Central memory CD4-positive, alpha-beta T cell (primary cell): ENCODE data around the gene BOK.
"Not testable (repeated sequence)": the region's sequence is repeated elsewhere in the genome, so short reads cannot be mapped to it uniquely, and the experiment has no call there.

ENCODE experiments used
- DNase-seq: peaks from one replicate; pipeline ENCODE4 v3.0.0; 2022

Gene BOK

GRCh38 chr2:241559323-241560161 lies 997 bp downstream of the BOK start:
- DNase-seq: no peak

DNA sequence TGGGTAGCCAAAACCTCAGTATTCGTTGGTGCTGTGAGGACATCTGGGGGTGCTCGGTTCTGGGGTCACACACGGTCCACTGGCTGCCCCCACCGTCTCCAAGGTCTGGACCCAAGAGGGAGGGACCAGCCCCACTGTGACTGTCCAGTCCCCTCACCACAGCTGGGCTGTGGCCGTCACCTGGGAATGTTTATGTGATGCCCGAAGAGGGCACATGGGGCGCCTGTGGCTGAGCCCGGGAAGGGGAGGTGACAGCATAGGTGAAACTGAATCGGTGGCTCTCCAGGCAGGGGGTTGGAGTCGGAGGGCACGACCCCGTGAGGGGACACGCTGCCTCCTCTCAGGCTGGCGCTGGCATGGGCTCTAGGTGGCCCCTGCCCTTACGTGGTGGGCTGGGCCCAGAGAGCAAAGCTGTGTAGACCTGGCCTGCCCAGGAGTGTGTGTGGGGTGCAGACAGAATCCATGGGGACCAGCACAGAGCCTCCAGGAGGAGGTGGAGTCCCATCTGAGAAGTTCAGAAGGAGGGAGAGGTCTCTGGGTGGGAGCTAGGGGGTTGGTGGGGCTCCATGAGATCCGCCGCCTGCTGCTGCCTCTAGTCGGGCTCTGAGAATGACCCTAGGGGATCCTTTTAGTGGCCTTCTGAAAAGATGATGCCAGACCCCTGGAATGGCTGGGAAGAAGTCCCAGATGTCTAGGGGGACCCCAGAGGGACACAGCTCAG lies 1.8 kb downstream of the BOK start:
- DNase-seq: no peak

DNA sequence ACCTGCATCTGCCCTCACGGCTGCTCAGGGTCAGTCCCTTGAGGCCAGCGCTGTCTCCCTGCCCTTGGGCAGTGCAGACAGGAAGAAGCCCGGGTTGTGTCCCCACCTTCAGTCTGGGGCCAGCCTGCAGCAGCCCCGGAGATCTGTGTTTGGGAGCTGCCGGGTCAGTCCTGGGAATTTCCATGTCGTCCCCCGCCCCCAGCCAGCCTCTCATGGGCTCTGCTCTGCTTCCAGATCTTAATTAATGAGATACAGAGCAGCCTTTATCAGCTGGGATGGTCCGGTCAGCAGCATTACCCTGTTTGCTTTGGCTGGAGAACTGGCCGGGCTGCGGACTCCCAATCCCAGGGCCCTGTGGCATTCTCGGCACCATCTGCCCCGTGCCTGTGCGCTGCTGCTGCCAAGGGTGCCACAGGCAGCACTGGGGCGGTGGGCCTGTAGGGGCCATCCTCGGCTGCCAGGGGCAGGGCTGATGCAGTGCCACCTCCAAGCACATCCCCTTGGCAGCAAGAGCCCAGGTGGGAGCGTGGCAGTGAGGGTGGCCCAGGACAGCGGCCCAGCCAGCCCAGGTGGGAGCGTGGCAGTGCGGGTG lies 2.4 kb downstream of the BOK start:
- no peak for DNase-seq

DNA sequence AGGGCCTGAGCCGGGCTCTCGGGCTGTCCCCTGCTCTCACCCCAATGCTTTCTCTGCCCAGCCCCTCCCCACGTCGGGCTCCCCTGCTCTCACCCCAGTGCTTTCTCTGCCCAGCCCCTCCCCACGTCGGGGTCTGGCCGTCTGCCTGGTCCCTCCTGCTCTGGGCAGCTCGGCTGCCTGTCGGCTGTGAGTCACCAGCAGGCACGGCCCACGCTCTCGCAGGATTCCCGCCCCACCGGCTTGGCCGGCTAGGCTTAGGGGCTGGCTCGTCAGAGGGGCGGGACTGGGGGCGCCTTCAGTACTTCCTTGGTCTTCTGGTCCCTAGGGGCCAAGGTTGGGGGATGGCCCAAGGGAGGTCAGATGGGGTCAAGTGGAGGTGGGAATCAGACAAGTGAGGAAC lies 3.3 kb downstream of the BOK start:
- DNase-seq: no peak

DNA sequence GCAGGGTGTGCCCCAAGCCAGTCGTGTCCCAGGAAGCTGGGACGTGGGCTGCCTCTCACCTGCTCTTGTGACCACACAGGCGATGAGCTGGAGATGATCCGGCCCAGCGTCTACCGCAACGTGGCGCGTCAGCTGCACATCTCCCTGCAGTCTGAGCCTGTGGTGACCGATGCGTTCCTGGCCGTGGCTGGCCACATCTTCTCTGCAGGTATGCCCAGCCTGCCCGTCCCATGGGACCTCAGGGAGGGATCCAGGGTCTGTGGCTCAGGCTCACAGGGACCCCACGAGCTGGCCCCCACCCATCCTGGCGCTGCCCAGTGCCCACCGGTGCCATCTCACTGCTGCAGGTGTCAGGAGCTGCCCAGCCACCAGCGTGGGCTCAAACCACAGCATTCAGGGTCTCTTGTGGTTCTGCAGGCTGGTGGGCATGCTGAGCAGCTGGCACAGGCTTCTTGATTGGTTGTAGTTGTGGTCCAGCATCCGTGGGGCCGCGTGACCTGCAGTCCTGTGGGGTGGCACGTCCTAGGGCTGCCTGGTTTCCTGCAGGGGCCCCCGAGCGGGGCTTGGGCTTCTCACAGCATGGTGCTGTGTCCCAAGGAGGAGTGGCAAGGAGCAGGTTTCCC lies 3.8 kb downstream of the BOK start:
- no peak for DNase-seq

- no peak for DNase-seq
Measured at GRCh38 chr2:241563031-241563507, 4.5 kb downstream of the BOK start.

GRCh38 chr2:241563571-241563980 lies 5.0 kb downstream of the BOK start:
- no peak for DNase-seq

GRCh38 chr2:241563981-241564595 lies 5.5 kb downstream of the BOK start:
- no peak for DNase-seq

- DNase-seq: no peak
Measured at GRCh38 chr2:241564596-241565410, 6.3 kb downstream of the BOK start.

DNA sequence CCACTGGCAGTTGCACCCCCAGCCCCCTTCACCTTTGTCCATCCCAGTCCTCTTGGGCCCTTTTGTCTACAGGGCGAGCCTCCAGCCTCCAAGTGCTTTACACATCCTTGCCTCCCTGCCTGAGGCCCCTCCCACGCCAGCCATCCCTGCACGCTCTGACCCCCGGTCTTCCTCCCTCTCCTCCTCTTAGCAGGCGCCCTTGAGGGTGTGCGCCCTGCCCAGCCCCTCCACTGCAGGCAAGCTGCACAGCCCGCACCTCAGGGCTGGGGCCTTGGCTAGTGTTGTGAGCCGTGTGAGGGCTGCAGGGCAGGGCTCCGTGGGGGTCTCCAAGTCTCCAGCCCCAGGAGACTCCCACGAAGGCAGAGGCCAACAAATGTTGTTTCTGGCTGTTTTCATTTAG lies 6.9 kb downstream of the BOK start:
- no peak for DNase-seq

DNA sequence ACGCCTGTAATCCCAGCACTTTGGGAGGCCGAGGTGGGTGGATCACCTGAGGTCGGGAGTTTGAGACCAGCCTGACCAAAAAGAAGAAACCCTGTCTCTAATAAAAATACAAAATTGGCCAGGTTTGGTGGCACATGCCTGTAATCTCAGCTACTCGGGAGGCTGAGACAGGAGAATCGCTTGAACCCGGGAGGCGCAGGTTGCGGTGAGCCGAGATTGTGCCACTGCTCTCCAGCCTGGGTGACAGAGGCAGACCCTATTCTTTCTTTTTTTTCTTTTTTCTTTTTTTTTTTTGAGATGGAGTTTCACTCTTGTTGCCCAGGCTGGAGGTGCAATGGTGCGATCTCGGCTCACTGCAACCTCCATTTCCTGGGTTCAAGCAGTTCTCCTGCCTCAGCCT lies 7.5 kb downstream of the BOK start:
- DNase-seq: not testable (repeated sequence)

GRCh38 chr2:241566468-241566867 lies 7.9 kb downstream of the BOK start:
- DNase-seq: no peak

DNA sequence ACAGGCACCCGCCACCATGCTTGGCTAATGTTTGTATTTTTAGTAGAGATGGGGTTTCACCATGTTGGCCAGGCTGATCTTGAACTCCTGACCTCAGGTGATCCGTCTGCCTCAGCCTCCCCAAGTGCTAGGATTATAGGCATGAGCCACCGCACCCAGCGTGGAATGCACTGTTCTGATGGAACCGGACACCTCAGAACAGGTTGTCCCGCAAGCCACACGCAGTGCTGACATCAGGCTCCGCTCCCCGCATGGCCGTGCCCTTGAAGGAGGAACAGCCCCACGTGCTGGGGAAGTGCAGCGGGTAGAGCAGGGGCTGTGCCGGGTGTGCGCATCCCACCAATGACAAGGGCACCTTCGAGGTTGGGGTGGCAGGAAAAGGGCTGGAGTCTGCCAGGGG lies 8.7 kb downstream of the BOK start:
- DNase-seq: not testable (repeated sequence)

- no peak for DNase-seq
Measured at GRCh38 chr2:241567776-241568175, 9.2 kb downstream of the BOK start.

GRCh38 chr2:241568726-241569125 lies 10.2 kb downstream of the BOK start:
- no peak for DNase-seq

DNA sequence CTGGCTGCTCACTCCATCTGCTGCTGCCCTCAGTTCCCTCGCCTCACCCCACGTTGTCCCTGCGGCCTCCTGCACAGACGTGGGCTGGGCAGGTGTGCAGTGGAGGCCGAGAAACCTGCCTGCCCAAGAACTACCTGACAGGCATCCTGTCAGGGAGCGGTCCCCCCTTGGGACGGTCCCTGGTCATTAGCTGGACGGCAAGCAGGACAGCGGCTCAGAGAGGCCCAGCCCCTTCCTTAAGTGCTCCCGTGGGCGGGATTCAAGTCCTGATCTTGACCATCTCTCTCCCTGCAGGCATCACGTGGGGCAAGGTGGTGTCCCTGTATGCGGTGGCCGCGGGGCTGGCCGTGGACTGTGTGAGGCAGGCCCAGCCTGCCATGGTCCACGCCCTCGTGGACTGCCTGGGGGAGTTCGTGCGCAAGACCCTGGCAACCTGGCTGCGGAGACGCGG lies 11.3 kb downstream of the BOK start:
- no peak for DNase-seq

DNA sequence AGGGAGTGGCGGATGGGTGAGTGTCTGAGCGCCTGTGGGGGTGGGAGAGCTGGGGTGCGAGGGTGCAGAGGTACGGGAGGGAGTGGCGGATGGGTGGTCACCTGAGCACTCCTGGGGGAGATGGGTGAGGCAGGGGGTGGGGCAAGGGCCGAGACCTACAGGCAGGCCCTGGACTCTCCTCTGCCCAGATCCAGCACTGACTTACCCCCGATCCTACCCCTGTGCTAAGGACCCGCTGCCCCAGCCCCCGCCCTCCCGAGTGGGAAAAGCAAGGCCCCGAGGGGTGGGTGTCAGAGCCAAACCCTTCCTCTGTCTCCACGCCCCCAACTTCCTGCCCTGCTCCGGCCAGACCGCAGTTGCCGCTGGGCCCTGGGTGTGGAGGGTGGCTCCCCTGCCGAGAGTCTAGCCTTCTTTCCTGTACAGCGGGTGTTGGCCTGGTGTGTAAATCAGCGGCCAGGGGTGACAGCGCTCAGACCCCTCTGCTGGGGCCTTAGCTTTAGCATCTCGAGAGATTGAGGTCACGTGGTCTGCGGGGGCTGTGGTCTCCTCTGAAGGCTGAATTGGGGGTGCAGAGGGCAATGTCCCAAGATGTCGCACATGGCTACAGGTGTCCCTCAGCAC lies 12.5 kb downstream of the BOK start:
- DNase-seq: no peak

DNA sequence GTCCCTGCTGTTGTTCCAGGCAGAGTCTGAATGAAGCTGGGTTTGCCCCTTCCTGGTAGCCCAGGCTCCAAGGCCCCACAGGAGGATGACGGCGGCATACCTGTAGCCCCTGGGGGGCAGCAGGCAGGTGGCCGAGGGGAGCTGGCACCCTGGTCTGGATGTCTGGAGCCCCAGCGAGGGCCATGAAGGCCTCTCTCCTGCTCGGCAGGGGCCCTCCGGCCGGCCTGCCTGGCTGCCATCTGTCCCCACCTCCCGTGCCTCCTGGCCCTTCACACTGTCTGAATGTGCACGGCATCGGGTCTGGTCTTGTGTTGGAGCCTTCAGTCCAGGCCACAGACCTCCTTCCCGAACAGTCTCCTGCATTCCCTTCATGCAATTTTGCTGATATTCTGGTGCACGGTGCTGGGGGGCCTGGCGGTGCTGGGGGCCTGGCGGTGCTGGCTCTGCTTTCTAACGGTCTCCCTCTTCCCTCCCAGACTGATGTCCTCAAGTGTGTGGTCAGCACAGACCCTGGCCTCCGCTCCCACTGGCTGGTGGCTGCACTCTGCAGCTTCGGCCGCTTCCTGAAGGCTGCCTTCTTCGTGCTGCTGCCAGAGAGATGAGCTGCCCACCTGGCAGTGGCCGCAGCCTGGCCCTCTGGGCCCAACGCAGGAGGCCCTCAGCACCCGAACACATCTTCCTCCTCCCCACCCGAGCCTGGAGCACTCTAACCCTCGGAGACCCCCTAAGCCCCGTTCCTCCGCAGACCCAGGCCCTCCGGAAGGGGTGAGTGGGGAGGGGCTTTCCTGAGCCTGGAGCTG lies 13.5 kb downstream of the BOK start:
- no peak for DNase-seq

GRCh38 chr2:241572915-241573651 lies 14.5 kb downstream of the BOK start:
- DNase-seq: not testable (repeated sequence)

DNA sequence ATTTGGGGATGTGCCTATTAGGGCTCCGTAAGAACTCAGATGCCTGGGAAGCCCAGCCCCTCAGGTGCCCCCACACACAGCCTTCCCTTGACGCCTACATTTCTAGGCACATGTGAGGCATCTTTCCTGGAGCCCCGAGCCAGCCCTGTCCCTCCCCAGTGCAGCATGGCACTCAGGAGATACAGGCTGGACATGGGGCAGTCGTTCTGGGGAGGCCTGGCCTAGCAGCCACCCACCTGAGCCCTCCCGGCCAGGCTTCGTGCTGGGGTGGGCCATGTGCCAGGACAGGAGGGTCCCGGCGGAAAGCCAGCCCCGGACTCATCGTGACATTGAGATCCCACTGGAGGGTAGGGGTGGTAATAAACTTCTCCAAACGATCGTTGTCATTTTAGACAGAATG lies 15.2 kb downstream of the BOK start:
- DNase-seq: no peak
